HepG2 (cell line): ENCODE measurements around the gene SGSH. TPM values are rescaled to one million over a fixed set of nuclear protein-coding genes. Genes with fewer than 3 reads are reported as not detected.

ENCODE experiments used
- ATAC-seq: fragments of 200-7000 bp; cut with Tn5 transposase; 3 replicates; pipeline ENCODE4 v1.9.1; 2020; ENCODE audit warnings: mild to moderate bottlenecking, moderate library complexity
- BruUV-seq: library from RNA; stranded (reverse); fragments of 400-500 nt; replicated peaks from 2 replicates; lab custom pipeline; 2021; lab: Mats Ljungman, UMichigan
- CTCF ChIA-PET: fragments of 300-600 bp; formaldehyde crosslinking; extraction: SDS; loops from one replicate; lab custom pipeline; 2021; ENCODE audit warnings: low total read pairs, inconsistent platforms, low intra/inter-chr PET ratio; lab: Yijun Ruan, JAX
- POLR2A ChIA-PET: fragments of 350-600 bp; sonication (Branson Sonifier 250); formaldehyde crosslinking; loops from one replicate; lab custom pipeline; 2020; ENCODE audit warnings: antibody characterized with exemption, inconsistent platforms; lab: Yijun Ruan, JAX
- DNase-seq: peaks from one replicate; pipeline ENCODE4 v3.0.0-alpha.2; 2015; ENCODE audit warnings: low spot score
- FAIRE-seq: peaks from 3 replicates; lab custom pipeline; 2011; peaks lifted over from hg19 to GRCh38; lab: Jason Lieb, UNC
- H2AFZ ChIP-seq: one replicate; pipeline ENCODE4 v1.6.1; 2011; ENCODE audit warnings: low read length, inconsistent platforms
- H3K27ac ChIP-seq: fragments of 300-600 bp; 3 replicates; pipeline ENCODE4 v1.8.0; 2011; ENCODE audit warnings: mixed run types, mild to moderate bottlenecking, mixed read lengths, low read length, inconsistent platforms; ENCODE audit not compliant: insufficient read depth; ENCODE audit errors: extremely low read length
- H3K27me3 ChIP-seq, 2 experiments: fragments of 200-600 bp in 1 of 2; 2 replicates in 1 of 2; 3 replicates in 1 of 2; pipeline versions ENCODE4 v1.6.0 to v1.8.0; 2011; ENCODE audit warnings: low read length in 2 of 2, mild to moderate bottlenecking in 2 of 2, moderate library complexity in 2 of 2, inconsistent platforms in 1 of 2; ENCODE audit not compliant: insufficient read depth in 2 of 2, control insufficient read depth in 1 of 2
- H3K36me3 ChIP-seq, 2 experiments: fragments of 200-600 bp in 1 of 2; replicated peaks in 1 of 2; 2 replicates in 1 of 2; 3 replicates in 1 of 2; pipeline versions ENCODE4 v1.5.1 to v1.8.0; 2011; ENCODE audit warnings: low read length in 2 of 2, inconsistent platforms in 1 of 2; ENCODE audit not compliant: insufficient read depth in 2 of 2, control insufficient read depth in 1 of 2
- H3K4me1 ChIP-seq: 2 replicates; pipeline ENCODE4 v1.5.1; 2012; ENCODE audit warnings: low read length, inconsistent platforms; ENCODE audit not compliant: insufficient read depth
- H3K4me2 ChIP-seq: 2 replicates; pipeline ENCODE4 v1.6.0; 2011; ENCODE audit warnings: low read depth, low read length, inconsistent platforms
- H3K4me3 ChIP-seq, 3 experiments: fragments of 200-600 bp in 1 of 3; sonication (generic), shearing (Covaris generic) in 1 of 3; replicated peaks in 1 of 3; 2 replicates each; pipeline ENCODE4 v1.5.1; 2011 to 2016; ENCODE audit warnings: low read length in 3 of 3, inconsistent platforms in 2 of 3, low read depth in 2 of 3, mild to moderate bottlenecking in 2 of 3, control low read depth in 1 of 3, mixed read lengths in 1 of 3; ENCODE audit not compliant: insufficient read depth in 1 of 3
- H3K79me2 ChIP-seq: one replicate; pipeline ENCODE4 v1.6.1; 2011; ENCODE audit warnings: low read length, inconsistent platforms; ENCODE audit not compliant: insufficient read depth
- H3K9ac ChIP-seq: 2 replicates; pipeline ENCODE4 v1.6.0; 2011; ENCODE audit warnings: mild to moderate bottlenecking, low read depth, low read length, inconsistent platforms; ENCODE audit not compliant: insufficient read depth
- H3K9me3 ChIP-seq: 2 replicates; pipeline ENCODE4 v1.5.1; 2012; ENCODE audit warnings: mild to moderate bottlenecking, low read length
- H4K20me1 ChIP-seq: 2 replicates; pipeline ENCODE4 v1.6.0; 2011; ENCODE audit warnings: inconsistent platforms, mild to moderate bottlenecking, low read length, moderate library complexity; ENCODE audit not compliant: insufficient read depth
- ATM ChIP-seq: fragments of 450-650 bp; IDR thresholded peaks from 2 replicates; pipeline ENCODE4 v1.7.1; 2017; ENCODE audit warnings: mild to moderate bottlenecking, borderline replicate concordance
- CENPBD1 ChIP-seq: sonication (generic); formaldehyde crosslinking; IDR thresholded peaks from 2 replicates; pipeline ENCODE4 v1.8.0; 2022; ENCODE audit warnings: missing genetic modification reagents, low read depth, mild to moderate bottlenecking, borderline replicate concordance
- DDIT3 ChIP-seq: sonication (generic); formaldehyde crosslinking; IDR thresholded peaks from 2 replicates; pipeline ENCODE4 v1.4.0; 2020; ENCODE audit warnings: mild to moderate bottlenecking, missing genetic modification reagents
- GMEB1 ChIP-seq: sonication (generic); formaldehyde crosslinking; IDR thresholded peaks from 2 replicates; pipeline ENCODE4 v1.5.1; 2020; ENCODE audit warnings: missing genetic modification reagents, mild to moderate bottlenecking, borderline replicate concordance
- MIER2 ChIP-seq: IDR thresholded peaks from 2 replicates; pipeline ENCODE4 v1.6.1; 2016; ENCODE audit warnings: missing biosample characterization, missing genetic modification reagents
- PRDM4 ChIP-seq: sonication (generic); formaldehyde crosslinking; IDR thresholded peaks from 2 replicates; pipeline ENCODE4 v1.9.0; 2021; ENCODE audit warnings: missing genetic modification reagents, borderline replicate concordance
- SAFB2 ChIP-seq: sonication (generic); formaldehyde crosslinking; IDR thresholded peaks from 2 replicates; pipeline ENCODE4 v1.5.1; 2020; ENCODE audit warnings: missing genetic modification reagents, low read depth, mild to moderate bottlenecking, borderline replicate concordance
- SIN3A ChIP-seq: IDR thresholded peaks from 2 replicates; pipeline ENCODE4 v1.6.1; 2011; ENCODE audit warnings: low read depth, mild to moderate bottlenecking, control low read depth, low read length, borderline replicate concordance
- THAP7 ChIP-seq: sonication (generic); formaldehyde crosslinking; IDR thresholded peaks from 2 replicates; pipeline ENCODE4 v1.8.1; 2023; ENCODE audit warnings: mild to moderate bottlenecking, missing genetic modification reagents
- ZNF24 ChIP-seq: fragments of 450-650 bp; IDR thresholded peaks from 2 replicates; pipeline ENCODE4 v1.6.1; 2017; ENCODE audit warnings: antibody characterized with exemption, mild to moderate bottlenecking
- ZNF441 ChIP-seq: sonication (generic); formaldehyde crosslinking; IDR thresholded peaks from 2 replicates; pipeline ENCODE4 v1.7.0; 2021; ENCODE audit warnings: missing genetic modification reagents, borderline replicate concordance
- ZNF576 ChIP-seq: sonication (generic); formaldehyde crosslinking; IDR thresholded peaks from 2 replicates; pipeline ENCODE4 v1.4.0; 2020; ENCODE audit warnings: mild to moderate bottlenecking, missing genetic modification reagents
- ZNF577 ChIP-seq: sonication (generic); formaldehyde crosslinking; IDR thresholded peaks from 2 replicates; pipeline ENCODE4 v1.4.0; 2020; ENCODE audit warnings: mild to moderate bottlenecking, low read depth, missing genetic modification reagents, borderline replicate concordance
- ZNF597 ChIP-seq: sonication (generic); formaldehyde crosslinking; IDR thresholded peaks from 2 replicates; pipeline ENCODE4 v1.5.0; 2020; ENCODE audit warnings: missing genetic modification reagents
- ZUFSP ChIP-seq: sonication (generic); formaldehyde crosslinking; IDR thresholded peaks from 2 replicates; pipeline ENCODE4 v1.9.0; 2021; ENCODE audit warnings: missing genetic modification reagents, mild to moderate bottlenecking, borderline replicate concordance
- WGBS: methylation state at CpG from one replicate; pipeline ENCODE4 v1.1.6; 2017; ENCODE audit warnings: low lambda C conversion rate; 5-methylcytosine and 5-hydroxymethylcytosine counted together
- in situ Hi-C: cut with HindIII; loops from 2 replicates; pipeline ENCODE4 v1.10.0; 2017; ENCODE audit warnings: low pct_unique_long_range_greater_than_20kb; ENCODE audit not compliant: extremely low pct_ligation_motif_present
- intact Hi-C: fragments of 100-400 bp; cut with micrococcal nuclease; formaldehyde crosslinking; loops from one replicate; pipeline ENCODE4 v1.10.0; 2022; ENCODE audit not compliant: unreplicated experiment
- polyA plus RNA-seq, 8 experiments: library from polyadenylated mRNA; depleted of rRNA in 3 of 8; stranded (reverse) in 7 of 8; unstranded in 1 of 8; fragments of >200 nt; fragmentation: Illumina TruSeq in 4 of 8; extraction: Trizol in 4 of 8; gene quantifications; 2 replicates each; pipeline versions ENCODE4 v1.2.1 to v1.2.3, GENCODE V29; 2011 to 2016; ENCODE audit warnings: low read depth in 4 of 8, missing spikeins in 1 of 8, mixed read lengths in 1 of 8; ENCODE audit not compliant: insufficient read depth in 1 of 8
- total RNA-seq, 5 experiments: library from RNA; depleted of rRNA; stranded (reverse); fragments of >200 nt; fragmentation: Illumina TruSeq; extraction: Trizol; gene quantifications; 2 replicates each; pipeline ENCODE4 v1.2.3, GENCODE V29; 2016; ENCODE audit warnings: low read depth in 1 of 5

SGSH gene
- total and polyA plus RNA-seq, 2 of the 13 experiments (the other 11 are each of a cell fraction or from before 2014, with no cell fraction given) = 12.2 to 17.6 TPM

GRCh38 chr17:80218391-80218790 is 1.7 kb downstream of the SGSH start:
- no peaks in the 10 kb centered on the region for H3K27me3 ChIP-seq
- ChIA-PET POLR2A (interaction anchor here (0.7 to 3.3 kb wide), 4 partner anchors 9 to 237 kb away, joined by 4 to 31 read pairs (median 5); no protein-coding TSS in a partner anchor), CTCF (no interaction called here)
- DNase-seq (no peak), FAIRE-seq (no peak), ATAC-seq (no peak)
- H3K79me2 ChIP-seq = peaks cover 9% of the 10 kb centered on the region
- no peak overlapping the region for H3K27ac ChIP-seq
- in situ Hi-C loops = no loop called here
- H3K9me3 ChIP-seq = no peaks in the 10 kb centered on the region
- no peaks in the 10 kb centered on the region for H4K20me1 ChIP-seq
- peaks cover 6 to 21% of the 10 kb centered on the region in 2 experiments for H3K36me3 ChIP-seq
- no peak overlapping the region for H3K9ac ChIP-seq
- 87% methylated on average over 7 of the region's 7 CpGs for WGBS
- BruUV-seq = no TSS peak
- H3K4me3 ChIP-seq = no peak overlapping the region
- no peak overlapping the region for H3K4me2 ChIP-seq
- H2AFZ ChIP-seq = no peak overlapping the region
- intact Hi-C loops = no loop called here
- peaks cover 26% of the 10 kb centered on the region for H3K4me1 ChIP-seq
- no peak for TF ChIP-seq ZNF577 (CRISPR knock-in tag)
- no peak for TF ChIP-seq SIN3A
- no peak for TF ChIP-seq PRDM4
- TF ChIP-seq THAP7 = no peak
- TF ChIP-seq MIER2 (CRISPR knock-in tag) = no peak
- no peak for TF ChIP-seq ZNF24
- TF ChIP-seq ZNF597 (CRISPR knock-in tag) = no peak
- TF ChIP-seq ZNF576 = no peak
- TF ChIP-seq CENPBD1 (CRISPR knock-in tag) = no peak
- TF ChIP-seq DDIT3 = no peak
- no peak for TF ChIP-seq ZNF441
- no peak for TF ChIP-seq ZUFSP (CRISPR knock-in tag)
- no peak for TF ChIP-seq SAFB2 (CRISPR knock-in tag)
- TF ChIP-seq GMEB1 (CRISPR knock-in tag) = no peak
- no peak for TF ChIP-seq ATM
